Bronchial epithelial cell (primary cell): ENCODE data around the gene PADI6. TPM values are rescaled to one million over a fixed set of nuclear protein-coding genes. Genes with fewer than 3 reads are reported as not detected.

Experiments used
- DNase-seq: peaks from one replicate; pipeline ENCODE4 v3.0.0-alpha.2; 2010; ENCODE audit warnings: low read depth
- FAIRE-seq: peaks from 2 replicates; lab custom pipeline; 2011; peaks lifted over from hg19 to GRCh38; lab: Jason Lieb, UNC
- H3K27me3 ChIP-seq: 2 replicates; pipeline ENCODE4 v1.5.1; 2011; ENCODE audit warnings: low read length; ENCODE audit not compliant: control insufficient read depth, insufficient read depth
- H3K36me3 ChIP-seq: 2 replicates; pipeline ENCODE4 v1.5.1; 2011; ENCODE audit warnings: low read length; ENCODE audit not compliant: control insufficient read depth, insufficient read depth
- H3K4me3 ChIP-seq: 2 replicates; pipeline ENCODE4 v1.5.1; 2011; ENCODE audit warnings: mild to moderate bottlenecking, low read depth, low read length, control low read depth
- CTCF ChIP-seq: IDR thresholded peaks from 2 replicates; pipeline ENCODE4 v1.5.1; 2011; ENCODE audit warnings: mild to moderate bottlenecking, moderate library complexity, low read length, control low read depth, inconsistent platforms; ENCODE audit not compliant: insufficient read depth, severe bottlenecking
- total RNA-seq: library from RNA; depleted of rRNA; stranded (reverse); fragments of >200 nt; gene quantifications from 2 replicates; pipeline ENCODE4 v1.2.1, GENCODE V29; 2014

Gene PADI6
- total RNA-seq, 1 donor from 2014 or later: not detected

DNA sequence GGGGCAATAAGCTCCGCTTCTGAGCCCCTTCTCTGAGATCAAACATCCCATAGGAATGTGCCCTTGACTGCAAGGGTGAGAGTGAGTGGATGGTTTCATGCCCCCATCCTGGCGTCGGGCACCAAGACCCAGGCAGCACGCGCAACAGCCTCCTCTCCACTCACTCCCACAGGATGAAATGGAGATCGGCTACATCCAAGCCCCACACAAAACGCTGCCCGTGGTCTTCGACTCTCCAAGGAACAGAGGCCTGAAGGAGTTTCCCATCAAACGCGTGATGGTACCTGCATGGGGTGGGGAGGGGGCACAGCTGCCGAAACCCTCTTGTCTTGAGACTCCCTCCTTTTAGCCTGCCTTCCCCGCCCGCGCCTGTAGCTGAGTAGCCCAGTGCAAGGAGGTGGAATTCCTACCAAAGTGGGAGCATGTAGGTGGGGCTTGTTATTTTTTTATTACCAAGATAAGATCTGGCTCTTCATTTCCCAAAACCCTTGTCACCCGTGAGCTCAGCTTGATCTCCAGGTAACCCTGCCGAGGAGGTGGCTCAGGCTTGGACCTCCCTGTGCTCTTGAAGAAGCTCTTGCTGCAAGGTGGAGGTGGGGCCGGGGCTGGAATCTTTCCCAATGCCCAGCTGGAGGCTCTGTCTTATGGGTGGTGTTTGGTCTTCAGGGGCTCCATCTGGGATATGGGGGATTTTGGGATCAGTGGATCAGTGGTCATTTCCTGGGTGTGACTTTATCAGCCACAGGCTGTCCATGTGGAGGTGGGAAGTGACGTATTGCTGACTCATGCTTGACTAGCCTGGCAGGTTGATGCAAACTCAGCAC lies 24.0 kb upstream of the PADI6 start:
- FAIRE-seq: no peak
- H3K27me3 ChIP-seq: no peaks in the 10 kb centered on the region
- TF ChIP-seq CTCF: no peak
- peak; percentile 98 for DNase-seq
- H3K36me3 ChIP-seq: no peaks in the 10 kb centered on the region
- no peak overlapping the region for H3K4me3 ChIP-seq

DNA sequence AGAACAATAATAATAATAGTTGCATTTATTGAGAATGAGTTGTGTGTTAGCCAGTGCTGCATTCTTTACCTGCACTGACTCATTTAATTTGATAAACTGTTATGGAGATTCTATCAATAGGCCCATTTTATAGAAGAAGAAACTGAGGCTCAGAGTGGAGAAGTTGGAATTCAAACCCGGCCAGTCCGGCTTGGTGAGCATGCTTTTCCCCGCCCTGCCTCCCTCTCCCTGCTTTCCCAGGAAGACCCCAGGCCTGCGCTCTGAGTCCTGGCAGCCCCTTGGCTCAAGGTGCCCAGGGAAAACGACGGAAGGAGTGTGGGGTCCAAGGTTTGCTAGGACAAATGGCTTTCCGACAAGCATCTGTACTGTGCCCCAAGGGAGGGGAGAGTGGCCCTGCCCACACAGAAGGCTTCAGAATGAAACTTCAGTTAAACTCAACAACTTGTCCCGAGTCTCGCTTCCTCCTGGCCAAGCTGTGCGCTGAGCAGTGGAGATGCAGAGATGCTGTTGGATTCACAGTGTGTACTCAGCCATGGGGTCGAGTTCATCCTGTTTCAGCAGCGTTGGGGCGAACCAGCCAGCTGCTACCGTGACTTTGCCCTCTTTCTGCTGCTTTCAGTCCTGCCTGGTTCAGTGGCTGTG lies 23.3 kb upstream of the PADI6 start:
- Histone ChIP-seq H3K27me3 (no peaks in the 10 kb centered on the region), H3K4me3 (no peak overlapping the region), H3K36me3 (no peaks in the 10 kb centered on the region)
- FAIRE-seq (no peak), DNase-seq (no peak)
- TF ChIP-seq CTCF: no peak

DNA sequence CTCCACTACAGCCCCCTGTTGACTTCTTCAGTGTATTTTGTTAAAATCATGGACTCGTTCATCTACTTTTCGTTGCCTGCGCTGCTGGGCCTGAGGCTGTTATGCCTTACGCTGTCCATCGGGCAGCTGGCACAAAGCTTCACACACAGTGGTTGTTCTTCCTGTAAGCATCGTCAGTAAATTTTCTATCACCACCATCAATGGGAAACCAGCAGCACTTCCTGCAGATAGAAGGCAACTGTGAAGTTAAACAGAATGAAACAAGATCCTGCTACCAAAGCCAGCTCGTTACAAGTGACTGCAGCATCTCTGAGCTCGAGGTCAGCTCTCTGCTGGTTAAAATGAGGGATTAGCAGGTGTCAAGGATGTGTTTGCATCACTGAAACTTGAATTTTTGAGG lies 21.9 kb upstream of the PADI6 start:
- FAIRE-seq: no peak
- no peak overlapping the region for H3K4me3 ChIP-seq
- no peak for DNase-seq
- H3K36me3 ChIP-seq: no peaks in the 10 kb centered on the region
- no peak for TF ChIP-seq CTCF
- no peaks in the 10 kb centered on the region for H3K27me3 ChIP-seq

DNA sequence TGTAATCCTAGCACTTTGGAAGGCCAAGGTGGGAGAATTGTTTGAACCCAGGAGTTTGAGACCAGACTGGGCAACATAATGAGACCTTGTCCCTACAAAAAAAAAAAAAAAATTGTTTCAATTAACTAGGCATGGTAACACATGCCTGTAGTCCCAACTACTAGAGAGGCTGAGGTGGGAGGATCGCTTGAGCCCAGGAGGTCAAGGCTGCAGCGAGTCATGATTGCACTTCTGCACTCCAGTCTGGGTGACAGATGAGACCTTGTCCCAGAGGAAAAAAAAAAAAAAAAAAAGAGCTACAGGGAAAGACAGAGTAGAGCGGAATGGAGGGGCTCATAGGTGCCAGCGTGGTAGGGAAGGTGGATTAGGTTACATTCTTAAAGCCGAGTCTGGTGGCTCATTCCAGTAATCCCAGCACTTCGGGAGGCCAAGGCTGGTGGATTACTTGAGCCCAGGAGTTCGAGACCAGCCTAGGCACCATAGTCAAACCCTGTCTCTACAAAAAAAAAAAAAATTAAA lies 21.0 kb upstream of the PADI6 start:
- DNase-seq (no peak), FAIRE-seq (no peak)
- Histone ChIP-seq H3K4me3 (no peak overlapping the region), H3K27me3 (no peaks in the 10 kb centered on the region), H3K36me3 (no peaks in the 10 kb centered on the region)
- no peak for TF ChIP-seq CTCF

DNA sequence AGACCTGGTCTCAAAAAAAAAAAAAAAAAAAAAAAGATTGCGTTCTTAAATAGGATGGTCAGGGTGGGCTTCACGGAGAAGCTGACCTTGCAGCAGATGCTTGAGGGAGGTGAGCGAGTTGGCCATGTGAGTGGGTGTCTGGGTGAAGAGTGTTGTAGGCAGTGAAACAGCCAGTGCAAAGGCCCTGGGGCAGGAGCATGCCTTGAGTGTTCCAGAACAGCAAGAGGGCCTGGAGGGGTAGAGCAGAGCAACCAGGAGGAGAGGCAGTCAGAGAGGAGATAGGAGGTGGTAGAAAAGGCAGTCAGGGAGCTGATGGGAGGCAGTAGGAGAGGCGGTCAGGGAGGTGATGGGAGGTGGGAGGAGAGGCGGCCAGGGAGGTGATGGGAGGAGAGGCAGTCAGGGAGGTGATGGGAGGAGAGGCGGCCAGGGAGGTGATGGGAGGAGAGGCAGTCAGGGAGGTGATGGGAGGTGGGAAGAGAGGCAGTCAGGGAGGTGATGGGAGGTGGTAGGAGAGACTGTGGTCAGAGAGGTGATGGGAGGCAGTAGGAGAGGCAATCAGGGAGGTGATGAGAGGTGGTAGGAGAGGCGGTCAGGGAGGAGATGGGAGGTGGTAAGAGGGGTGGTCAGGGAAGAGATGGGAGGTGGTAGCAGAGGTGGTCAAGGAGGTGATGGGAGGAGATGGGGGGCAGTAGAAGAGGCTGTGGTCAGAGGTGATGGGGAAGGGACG lies 20.2 kb upstream of the PADI6 start:
- TF ChIP-seq CTCF: no peak

More for the DNA sequence above, 20.2 kb upstream of the PADI6 start:
- no peaks in the 10 kb centered on the region for H3K36me3 ChIP-seq
- FAIRE-seq (no peak), DNase-seq (no peak)
- no peaks in the 10 kb centered on the region for H3K27me3 ChIP-seq
- no peak overlapping the region for H3K4me3 ChIP-seq
